Measurements from ENCODE around the gene S100A16. TPM values are rescaled to one million over a fixed set of nuclear protein-coding genes. Genes with fewer than 3 reads are reported as not detected.
"Not testable (repeated sequence)": the region's sequence is repeated elsewhere in the genome, so short reads cannot be mapped to it uniquely, and the experiment has no call there.

The S100A16 gene
- total RNA-seq, 1 donor from 2014 or later: 502 TPM

DNA sequence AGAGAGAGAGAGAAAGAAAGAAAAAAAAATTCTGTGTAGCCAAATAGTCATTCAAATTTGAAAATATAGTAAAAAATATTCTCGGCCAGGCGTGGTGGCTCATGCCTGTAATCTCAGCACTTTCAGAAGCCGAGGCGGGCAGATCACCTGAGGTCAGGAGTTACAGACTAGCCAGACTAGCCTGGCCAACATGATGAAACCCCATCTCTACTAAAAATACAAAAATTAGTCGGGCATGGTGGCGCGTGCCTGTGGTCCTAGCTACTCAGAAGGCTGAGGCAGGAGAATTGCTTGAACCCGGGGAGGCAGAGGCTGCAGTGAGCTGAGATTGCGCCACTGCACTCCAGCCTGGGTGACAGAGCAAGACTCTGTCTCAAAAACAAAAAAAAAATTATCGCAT is 24.9 kb downstream of the S100A16 start:
- DNase-seq (ENCODE audit: low read depth in 2 of 2): not testable (repeated sequence)

DNA sequence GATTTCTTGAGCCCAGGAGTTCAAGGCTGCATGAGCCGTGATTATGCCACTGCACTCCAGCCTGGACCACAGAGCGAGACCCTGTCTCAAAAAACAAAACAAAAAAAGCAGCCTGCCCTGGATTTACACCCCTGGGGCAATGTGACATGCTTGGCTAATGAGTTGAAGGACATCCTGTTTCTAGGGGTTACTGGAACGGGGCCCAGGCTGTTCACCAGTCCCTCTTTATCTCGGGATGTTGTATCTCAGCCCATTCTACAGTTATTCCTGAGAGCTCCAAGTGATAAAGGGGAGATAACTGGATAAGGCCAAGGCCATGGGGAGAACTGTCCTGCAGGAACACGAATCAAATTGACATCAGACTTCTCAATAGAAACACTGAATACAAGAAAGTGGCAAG is 25.6 kb downstream of the S100A16 start:
- DNase-seq (ENCODE audit: low read depth in 2 of 2): peak; percentile 25 to 49

GRCh38 chr1:153586347-153586746 is 26.6 kb downstream of the S100A16 start:
- no peak for DNase-seq (ENCODE audit: low read depth in 2 of 2)

GRCh38 chr1:153585006-153585405 is 27.9 kb downstream of the S100A16 start:
- no peak for DNase-seq (ENCODE audit: low read depth in 2 of 2)

DNA sequence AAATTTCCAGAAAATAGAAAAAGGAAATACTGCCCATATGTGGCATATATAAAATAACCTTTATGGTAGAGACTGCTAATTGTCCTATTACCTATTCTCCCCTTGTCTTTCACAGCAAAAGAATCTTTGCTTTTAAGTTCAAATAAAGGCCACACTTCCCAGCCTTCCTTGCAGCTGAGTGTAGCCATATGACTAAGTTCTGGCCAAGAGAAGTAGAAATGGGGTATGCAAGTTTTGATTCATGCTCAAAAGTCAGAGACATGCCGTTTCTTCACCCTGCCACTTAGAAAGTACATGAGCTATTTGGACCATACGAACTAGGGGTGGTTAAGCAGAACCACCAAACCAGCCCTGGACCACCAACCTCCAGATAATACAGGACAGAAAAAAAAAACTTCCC is 29.0 kb downstream of the S100A16 start:
- DNase-seq (ENCODE audit: low read depth in 2 of 2): no peak

- not testable (repeated sequence) for DNase-seq (ENCODE audit: low read depth in 2 of 2)
Measured at GRCh38 chr1:153583514-153583913, 29.4 kb downstream of the S100A16 start.

DNA sequence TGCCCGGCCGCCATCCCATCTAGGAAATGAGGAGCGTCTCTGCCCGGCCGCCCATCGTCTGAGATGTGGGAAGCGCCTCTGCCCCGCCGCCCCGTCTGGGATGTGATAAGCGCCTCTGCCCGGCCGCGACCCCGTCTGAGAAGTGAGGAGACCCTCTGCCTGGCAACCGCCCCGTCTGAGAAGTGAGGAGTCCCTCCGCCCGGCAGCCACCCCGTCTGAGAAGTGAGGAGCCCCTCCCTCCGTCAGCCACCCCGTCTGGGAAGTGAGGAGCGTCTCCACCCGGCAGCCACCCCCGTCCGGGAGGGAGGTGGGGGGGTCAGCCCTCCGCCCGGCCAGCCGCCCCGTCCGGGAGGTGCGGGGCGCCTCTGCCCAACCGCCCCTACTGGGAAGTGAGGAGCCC is 30.1 kb downstream of the S100A16 start:
- not testable (repeated sequence) for DNase-seq (ENCODE audit: low read depth in 2 of 2)

- no peak for DNase-seq (ENCODE audit: low read depth in 2 of 2)
Measured at GRCh38 chr1:153578936-153579335, 34.0 kb downstream of the S100A16 start.

DNA sequence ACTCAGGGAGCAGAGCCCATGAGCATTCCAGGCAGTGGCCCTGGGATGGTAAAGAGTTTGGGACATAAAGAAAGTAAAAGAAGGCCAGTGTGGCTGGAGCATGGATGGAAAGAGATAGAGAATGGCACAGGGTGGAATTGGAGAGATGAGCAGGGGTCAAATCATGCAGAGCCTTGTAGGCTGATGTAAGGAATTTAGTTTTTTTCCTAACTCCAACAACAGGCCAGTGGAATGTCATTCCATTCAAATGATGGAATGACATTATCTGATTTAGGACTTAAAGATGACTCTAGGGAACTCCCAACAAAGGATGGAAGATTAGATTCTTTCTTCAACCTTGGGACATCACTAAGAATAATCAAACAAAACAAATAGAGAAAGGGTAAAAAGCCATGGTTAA is 34.4 kb downstream of the S100A16 start:
- DNase-seq (ENCODE audit: low read depth in 2 of 2): no peak

- no peak for DNase-seq (ENCODE audit: low read depth in 2 of 2)
Measured at GRCh38 chr1:153577624-153578051, 35.3 kb downstream of the S100A16 start.

- DNase-seq (ENCODE audit: low read depth in 2 of 2): no peak
Measured at GRCh38 chr1:153577138-153577537, 35.8 kb downstream of the S100A16 start.

- not testable (repeated sequence) for DNase-seq (ENCODE audit: low read depth in 2 of 2)
Measured at GRCh38 chr1:153575497-153575896, 37.4 kb downstream of the S100A16 start.

GRCh38 chr1:153575081-153575491 is 37.9 kb downstream of the S100A16 start:
- not testable (repeated sequence) for DNase-seq (ENCODE audit: low read depth in 2 of 2)

DNA sequence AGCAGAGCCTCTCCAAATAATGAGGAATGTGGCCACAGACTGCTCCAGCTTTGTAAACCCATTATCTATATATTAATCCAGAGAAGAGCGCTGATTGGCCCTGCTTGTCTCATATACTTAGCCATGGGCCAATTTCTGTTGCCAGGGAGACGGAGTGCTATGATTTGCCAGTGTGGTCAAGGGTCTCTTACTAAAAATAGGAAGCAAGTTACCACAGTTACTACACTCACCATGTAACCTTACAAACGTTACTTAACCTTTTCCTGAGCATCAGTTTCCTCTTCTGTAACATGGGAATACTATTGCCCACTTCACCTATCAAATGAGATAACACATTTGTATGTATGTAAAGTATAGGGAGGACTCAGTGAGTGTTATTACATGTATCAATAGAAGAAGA is 39.6 kb downstream of the S100A16 start:
- peak; percentile 31 to 39 for DNase-seq (ENCODE audit: low read depth in 2 of 2)

- DNase-seq (ENCODE audit: low read depth in 2 of 2): peak; percentile 92 to 95
Measured at GRCh38 chr1:153572569-153573015, 40.3 kb downstream of the S100A16 start.

- DNase-seq (ENCODE audit: low read depth in 2 of 2): no peak
Measured at GRCh38 chr1:153571706-153572105, 41.2 kb downstream of the S100A16 start.

GRCh38 chr1:153570874-153571273 is 42.1 kb downstream of the S100A16 start:
- no peak for DNase-seq (ENCODE audit: low read depth in 2 of 2)

DNA sequence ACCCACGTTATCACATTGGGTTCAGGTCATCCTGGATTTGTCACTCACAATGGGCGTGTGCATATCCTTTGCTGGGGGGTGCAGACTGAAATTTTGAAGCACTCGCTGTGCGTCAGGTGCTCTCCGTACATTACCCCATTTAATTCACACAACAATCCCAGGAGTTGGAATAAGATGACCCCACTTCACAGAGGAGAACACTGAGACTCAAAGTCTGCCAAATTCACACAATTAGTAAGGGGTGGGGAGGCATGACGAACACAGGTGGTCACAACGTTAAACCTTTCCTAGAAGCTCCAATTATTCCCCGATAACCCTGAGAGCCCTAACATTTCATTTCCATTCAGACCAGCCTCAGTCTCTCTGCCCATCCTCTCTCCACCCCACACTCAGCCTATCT is 43.5 kb downstream of the S100A16 start:
- DNase-seq (ENCODE audit: low read depth in 2 of 2): no peak

DNA sequence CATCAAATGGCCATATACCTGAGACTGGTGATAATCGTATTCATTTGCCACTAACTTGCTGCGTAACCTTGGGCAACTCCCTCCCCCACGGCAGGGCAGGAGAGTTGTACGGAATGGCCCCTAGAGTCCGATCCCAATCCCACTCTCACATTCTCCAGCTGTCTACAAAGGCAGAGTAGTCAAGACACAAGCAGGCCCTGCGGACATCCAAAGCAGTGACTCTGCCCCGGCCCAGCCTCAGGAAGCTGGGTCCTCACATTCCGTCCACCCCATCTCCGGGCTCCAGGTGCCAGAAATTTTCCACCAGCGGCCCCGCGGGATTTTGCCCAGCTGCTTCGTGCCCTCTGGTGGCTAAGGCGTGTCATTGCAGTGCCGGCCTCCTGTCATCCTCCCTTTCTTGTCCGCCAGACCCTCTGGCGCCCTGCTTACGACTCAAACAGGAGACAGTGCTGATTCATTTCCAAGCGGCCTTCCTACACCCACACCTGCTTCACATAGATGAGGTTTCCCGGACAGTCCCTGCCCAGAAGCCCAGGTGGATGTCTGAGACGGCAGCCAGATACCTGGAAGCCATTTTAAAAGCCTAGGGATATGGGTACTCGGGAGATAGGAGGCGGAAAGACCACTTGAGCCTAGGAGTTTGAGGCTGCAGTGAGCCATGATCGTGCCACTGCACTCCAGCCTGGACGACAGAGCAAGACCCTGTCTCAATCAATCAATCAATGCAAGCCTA is 44.4 kb downstream of the S100A16 start:
- DNase-seq (ENCODE audit: low read depth in 2 of 2): peak; percentile 90

DNA sequence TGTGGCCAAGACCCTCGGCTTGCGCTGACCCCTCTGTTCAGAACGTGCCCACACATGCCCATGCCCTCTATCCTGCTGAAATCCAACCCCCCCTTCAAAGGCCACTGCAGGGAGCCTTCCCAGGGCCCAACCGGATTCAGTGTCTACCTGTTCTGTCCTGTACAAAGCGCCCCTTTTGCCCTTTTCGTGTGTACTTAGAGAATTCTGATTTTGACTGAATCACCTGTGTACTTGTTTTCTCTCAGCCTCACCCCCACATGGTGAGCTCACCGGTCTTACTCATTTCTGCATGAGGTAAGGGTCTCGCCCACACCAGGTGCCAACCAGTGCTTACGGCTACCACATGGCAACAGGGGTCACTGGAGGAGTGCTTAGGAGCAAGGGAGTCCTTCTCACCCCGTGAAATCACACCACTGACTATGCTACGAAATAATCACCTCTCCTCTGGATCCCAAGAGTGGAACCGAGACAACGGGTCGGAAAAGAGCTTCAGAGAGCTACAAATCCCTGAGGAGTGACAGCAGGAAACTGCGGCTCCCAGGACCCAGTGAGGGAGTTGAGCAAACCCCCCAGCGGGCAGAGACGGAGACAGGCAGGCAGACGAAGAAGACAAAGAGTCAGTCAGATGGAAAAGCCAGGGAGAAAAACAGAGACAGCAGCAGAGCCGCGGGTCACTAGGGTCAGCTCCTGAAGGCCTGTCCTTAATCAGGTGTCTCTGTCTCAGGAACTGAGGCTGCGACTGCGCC is 45.1 kb downstream of the S100A16 start:
- peak; percentile 28 to 74 for DNase-seq (ENCODE audit: low read depth in 2 of 2)

- peak; percentile 85 to 98 for DNase-seq (ENCODE audit: low read depth in 2 of 2)
Measured at GRCh38 chr1:153566414-153567371, 46.2 kb downstream of the S100A16 start.

Measured in lung microvascular endothelial cell (primary cell).